PC-9 (cell line): ENCODE data around the gene MINDY4. TPM values are rescaled to one million over a fixed set of nuclear protein-coding genes. Genes with fewer than 3 reads are reported as not detected.

ENCODE experiments used
- total RNA-seq: library from RNA; stranded (reverse); gene quantifications from 2 replicates; pipeline ENCODE4 v1.2.3, GENCODE V29; 2021

The MINDY4 gene
- total RNA-seq, 1 experiment from 2014 or later: 14.8 TPM

Other genes starting within 250 kb of the MINDY4 start
- gene GARS1, start 176.5 kb upstream of the MINDY4 start, total RNA-seq: 272 and 274 TPM in 2 replicates
- gene CRHR2, start 89.0 kb upstream of the MINDY4 start, total RNA-seq: not detected in 2 replicates
- not detected in 2 replicates for gene INMT, start 19.3 kb upstream of the MINDY4 start, total RNA-seq
- 4.0 and 4.8 TPM in 2 replicates for gene AQP1, start 140.4 kb downstream of the MINDY4 start, total RNA-seq
- not detected in 2 replicates for gene GHRHR, start 192.5 kb downstream of the MINDY4 start, total RNA-seq